Measurements from ENCODE around the gene RGS12. TPM values are rescaled to one million over a fixed set of nuclear protein-coding genes. Genes with fewer than 3 reads are reported as not detected.

RGS12 gene
- total and polyA plus RNA-seq, 2 of the 8 experiments (the other 6 are each of a cell fraction or from before 2014, with no cell fraction given) = 6.0 to 16.4 TPM

DNA sequence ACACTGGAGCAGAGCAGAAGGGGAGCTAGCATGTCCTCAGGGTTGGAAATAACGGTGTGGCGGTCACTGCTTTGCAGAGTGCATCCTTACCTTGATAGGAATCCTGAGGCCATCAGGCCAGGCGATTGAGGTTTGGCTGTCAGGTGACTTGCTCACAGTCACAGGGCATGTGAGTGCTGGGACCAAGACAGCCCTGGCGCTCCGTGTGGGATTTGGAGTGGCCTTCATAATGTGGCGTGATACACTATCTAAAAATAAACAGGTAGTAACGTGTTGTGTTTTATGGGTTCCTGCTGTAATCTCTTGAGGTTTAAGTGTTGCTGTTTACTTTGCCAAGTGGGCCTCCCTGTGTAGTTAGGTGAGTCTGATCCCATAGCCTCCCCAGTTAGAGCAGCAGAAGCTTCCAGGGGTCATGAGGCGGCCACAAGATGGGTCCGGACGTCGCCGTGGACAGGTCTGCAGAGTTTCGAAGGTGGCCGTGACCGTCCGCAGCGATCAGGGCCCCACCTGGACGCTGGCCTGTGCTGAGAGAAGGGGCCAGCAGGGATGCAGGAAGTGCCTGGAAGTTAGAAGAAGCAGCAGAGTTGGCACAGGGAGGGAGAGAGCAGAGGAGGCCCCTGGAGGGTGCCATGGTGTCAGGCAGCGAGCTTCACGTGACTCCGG, 27.7 kb downstream of the RGS12 start:
- FAIRE-seq = no peak
- no peak overlapping the region for H2BK15ac ChIP-seq (ENCODE audit: low read length)
- H3K9ac ChIP-seq (replicated peaks in 1 of 4; ENCODE audit: extremely low read depth in 1 of 4, low read depth in 3 of 4, low read length in 3 of 4) = no peak overlapping the region
- no peak overlapping the region for H3K14ac ChIP-seq (ENCODE audit: insufficient read length)
- H2BK120ac ChIP-seq (replicated peaks; ENCODE audit: low read depth, low read length) = no peak overlapping the region
- H2BK12ac ChIP-seq (ENCODE audit: low read depth, low read length) = no peak overlapping the region
- no peak for DNase-seq (ENCODE audit: low read depth in 1 of 2, low spot score in 2 of 2)
- H3K56ac ChIP-seq (replicated peaks; ENCODE audit: insufficient read length, low read depth, low read length) = no peak overlapping the region
- peaks cover 5 to 8% of the 10 kb centered on the region in 2 experiments for H4K20me1 ChIP-seq (replicated peaks in 1 of 2; ENCODE audit: control insufficient read depth in 1 of 2, insufficient read depth in 2 of 2, low read length in 2 of 2)
- no peaks in the 10 kb centered on the region; a peak in 1 of 8 replicates for H3K36me3 ChIP-seq (ENCODE audit: control insufficient read depth in 2 of 4, insufficient read depth in 4 of 4, low read length in 3 of 4)
- H3K18ac ChIP-seq (ENCODE audit: extremely low read depth, low read length) = no peak overlapping the region; the same call in 1 of the 2 replicates
- H3K4ac ChIP-seq (replicated peaks; ENCODE audit: insufficient read length, low read depth, low read length) = no peak overlapping the region
- no peaks in the 10 kb centered on the region for H3K27me3 ChIP-seq (replicated peaks in 1 of 4; ENCODE audit: control insufficient read depth in 3 of 4, extremely low read depth in 1 of 4, insufficient read depth in 3 of 4, low read length in 3 of 4)
- no peak overlapping the region for H2BK20ac ChIP-seq (ENCODE audit: low read length)
- TF ChIP-seq, protein P1, sequence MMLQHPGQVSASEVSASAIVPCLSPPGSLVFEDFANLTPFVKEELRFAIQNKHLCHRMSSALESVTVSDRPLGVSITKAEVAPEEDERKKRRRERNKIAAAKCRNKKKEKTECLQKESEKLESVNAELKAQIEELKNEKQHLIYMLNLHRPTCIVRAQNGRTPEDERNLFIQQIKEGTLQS (IDR thresholded peaks at IDR 0.05; ENCODE audit: insufficient read depth, low read depth, low read length) = no peak
- TF ChIP-seq YY1 (IDR thresholded peaks at IDR 0.05; ENCODE audit: low read depth, low read length) (no peak), SP2 (IDR thresholded peaks at IDR 0.05; ENCODE audit: low read length) (no peak), CHD1 (IDR thresholded peaks at IDR 0.05; ENCODE audit: low read depth, low read length) (no peak), HDAC6 (IDR thresholded peaks at IDR 0.05; ENCODE audit: low read depth, low read length) (no peak), TAF7 (optimal IDR thresholded peaks at IDR 0.05; ENCODE audit: borderline replicate concordance, low read depth, low read length) (no peak), SP4 (IDR thresholded peaks at IDR 0.05; ENCODE audit: low read length) (no peak), RBBP5 (IDR thresholded peaks at IDR 0.05; ENCODE audit: borderline replicate concordance, low read depth, low read length) (no peak), CEBPB (IDR thresholded peaks at IDR 0.05; ENCODE audit: low read depth, low read length) (no peak), BACH1 (IDR thresholded peaks at IDR 0.05; ENCODE audit: low read length) (no peak), HDAC2 (IDR thresholded peaks at IDR 0.05; ENCODE audit: borderline replicate concordance in 1 of 2, low read depth in 2 of 2, low read length in 2 of 2) (no peak), CBX5 (IDR thresholded peaks at IDR 0.05; ENCODE audit: low read depth, low read length) (no peak)
- TF ChIP-seq, protein P2, sequence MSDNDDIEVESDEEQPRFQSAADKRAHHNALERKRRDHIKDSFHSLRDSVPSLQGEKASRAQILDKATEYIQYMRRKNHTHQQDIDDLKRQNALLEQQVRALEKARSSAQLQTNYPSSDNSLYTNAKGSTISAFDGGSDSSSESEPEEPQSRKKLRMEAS (IDR thresholded peaks at IDR 0.05) = no peak
- H3K79me1 ChIP-seq (ENCODE audit: low read depth, low read length) = peaks cover 5% of the 10 kb centered on the region
- no peaks in the 10 kb centered on the region; the same call in 1 of the 2 replicates for H3K23me2 ChIP-seq (ENCODE audit: low read depth, low read length)
- no peak overlapping the region for H3K4me3 ChIP-seq (ENCODE audit: extremely low read depth in 1 of 4, insufficient read depth in 2 of 4, low read depth in 3 of 4, low read length in 4 of 4)
- H3K79me2 ChIP-seq (ENCODE audit: control insufficient read depth in 1 of 2, insufficient read depth in 2 of 2, low read length in 2 of 2) = no peaks in the 10 kb centered on the region
- H3K27ac ChIP-seq (ENCODE audit: low read depth, low read length) = no peak overlapping the region
- no peak overlapping the region for H3K4me2 ChIP-seq (ENCODE audit: insufficient read depth in 1 of 2, low read depth in 2 of 2, low read length in 2 of 2)
- ChIA-PET POLR2A (ENCODE audit: partially characterized antibody) (no interaction called here), CTCF (ENCODE audit: partially characterized antibody) (interaction anchor here (0.6 to 11.1 kb wide), 7 partner anchors 12 to 186 kb away, joined by 3 to 124 read pairs (median 13); partner anchors contain the start of gene HGFAC)
- H3K23ac ChIP-seq (ENCODE audit: insufficient read length) = no peak overlapping the region
- H4K8ac ChIP-seq (ENCODE audit: extremely low read depth, insufficient read depth, low read length) = no peak overlapping the region
- no peak overlapping the region for H2AFZ ChIP-seq (ENCODE audit: low read length)
- 95% methylated on average over 21 of the region's 21 CpGs; no CpG with 5 or more reads in 1 of the 2 experiments for WGBS, 2 experiments (ENCODE audit: extremely low coverage in 1 of 2, insufficient coverage in 1 of 2, insufficient read length in 1 of 2, insufficient replicate concordance in 2 of 2, low coverage in 1 of 2, low lambda C conversion rate in 2 of 2, missing lambda C conversion rate in 1 of 2)
- no peak overlapping the region for H4K5ac ChIP-seq (ENCODE audit: insufficient read length, low read depth, low read length)
- no peaks in the 10 kb centered on the region for H3K9me3 ChIP-seq (ENCODE audit: insufficient read depth in 2 of 2, low read depth in 1 of 2, low read length in 1 of 2)
- H4K91ac ChIP-seq (replicated peaks; ENCODE audit: insufficient read length, low read length) = no peak overlapping the region
- H2AK5ac ChIP-seq (ENCODE audit: low read depth, low read length) = no peak overlapping the region
- peaks cover 0 to 11% (median 5%) of the 10 kb centered on the region in 4 experiments; a peak in 4 of 7 replicates for H3K4me1 ChIP-seq (replicated peaks in 1 of 4; ENCODE audit: control insufficient read depth in 3 of 4, insufficient read depth in 4 of 4, low read length in 3 of 4)
- H2BK5ac ChIP-seq (ENCODE audit: low read depth, low read length) = no peak overlapping the region

All from H1 (cell line).